Measurements from ENCODE around the gene ZNF419. TPM values are rescaled to one million over a fixed set of nuclear protein-coding genes. Genes with fewer than 3 reads are reported as not detected.

ZNF419 gene
- total RNA-seq, 1 donor from 2014 or later = 32.7 TPM

DNA sequence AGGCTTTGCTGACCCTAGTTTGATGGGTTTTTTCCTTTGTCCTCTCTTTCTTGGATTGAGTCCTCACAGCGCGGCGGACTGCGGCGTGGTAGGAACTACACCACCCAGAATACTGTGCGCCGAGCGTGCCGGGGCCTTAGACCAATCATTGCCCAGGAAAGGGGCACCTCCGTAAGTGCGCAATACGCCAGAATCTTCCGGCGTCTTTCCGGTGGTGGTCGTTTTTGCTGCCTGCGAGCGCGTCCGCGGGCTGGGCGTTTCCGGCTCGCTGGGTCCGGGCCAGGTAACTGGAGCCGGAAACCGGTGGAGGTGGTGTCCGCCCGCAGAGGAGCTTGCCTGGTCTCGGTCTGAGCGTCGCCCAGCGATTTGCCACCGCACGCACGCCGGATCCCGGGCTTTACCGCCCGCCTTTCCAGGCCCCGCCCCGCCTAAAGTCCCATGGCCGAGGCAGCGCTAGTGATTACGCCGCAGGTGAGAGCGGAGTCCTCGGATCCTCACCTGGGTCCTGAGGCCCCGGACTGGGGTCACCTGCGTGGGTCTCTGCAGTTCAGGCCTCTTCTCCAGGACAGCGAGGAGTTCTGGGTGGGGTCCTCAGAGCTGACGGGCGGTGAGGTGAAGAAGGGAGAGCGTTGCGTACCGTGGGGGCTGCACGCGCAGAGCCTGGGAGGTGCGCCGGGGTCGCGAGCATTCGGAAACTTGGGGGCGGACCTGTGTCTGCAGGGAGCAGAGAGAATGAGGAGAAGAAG lies 39.8 kb downstream of the ZNF419 start, which contains the start of gene ZNF549:
Gene ZNF549, plus strand, starts transcription at position 221 of the 746 bp plus-strand sequence. Its CDS starts 218 bp downstream, at position 439.
- peak; percentile 94 for DNase-seq (ENCODE audit: low spot score)

DNA sequence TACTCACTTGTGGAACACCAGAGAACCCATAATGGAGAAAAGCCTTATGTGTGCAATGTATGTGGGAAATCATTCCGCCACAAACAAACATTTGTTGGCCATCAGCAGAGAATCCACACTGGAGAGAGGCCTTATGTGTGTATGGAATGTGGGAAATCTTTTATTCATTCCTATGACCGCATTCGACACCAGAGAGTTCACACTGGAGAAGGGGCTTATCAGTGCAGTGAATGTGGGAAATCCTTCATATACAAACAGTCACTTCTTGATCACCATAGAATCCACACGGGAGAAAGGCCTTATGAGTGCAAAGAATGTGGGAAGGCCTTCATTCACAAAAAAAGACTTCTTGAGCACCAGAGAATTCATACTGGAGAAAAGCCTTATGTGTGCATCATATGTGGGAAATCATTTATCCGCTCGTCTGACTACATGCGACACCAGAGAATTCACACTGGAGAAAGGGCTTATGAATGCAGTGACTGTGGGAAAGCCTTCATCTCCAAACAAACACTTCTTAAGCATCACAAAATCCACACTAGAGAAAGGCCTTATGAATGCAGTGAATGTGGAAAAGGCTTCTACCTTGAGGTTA lies 50.5 kb downstream of the ZNF419 start:
- DNase-seq (ENCODE audit: low spot score) = no peak

Other genes with a start within 250 kb of the ZNF419 start
- gene ZNF805, start 247.1 kb upstream of the ZNF419 start, total RNA-seq (ENCODE audit: insufficient read depth, low replicate concordance) = 49.6 TPM
- 119 TPM for gene ZNF460, start 207.3 kb upstream of the ZNF419 start, total RNA-seq (ENCODE audit: insufficient read depth, low replicate concordance)
- gene ZNF543, start 167.3 kb upstream of the ZNF419 start, total RNA-seq (ENCODE audit: insufficient read depth, low replicate concordance) = 12.3 TPM
- 12.8 TPM for gene ZNF304, start 136.5 kb upstream of the ZNF419 start, total RNA-seq (ENCODE audit: insufficient read depth, low replicate concordance)
- 3.1 TPM for gene TRAPPC2B, start 124.2 kb upstream of the ZNF419 start, total RNA-seq (ENCODE audit: insufficient read depth, low replicate concordance)
- gene ZNF547, start 124.2 kb upstream of the ZNF419 start, total RNA-seq (ENCODE audit: insufficient read depth, low replicate concordance) = 5.3 TPM
- gene ZNF548, start 97.9 kb upstream of the ZNF419 start, total RNA-seq (ENCODE audit: insufficient read depth, low replicate concordance) = 33.7 TPM
- gene ZNF17, start 76.6 kb upstream of the ZNF419 start, total RNA-seq (ENCODE audit: insufficient read depth, low replicate concordance) = 18.5 TPM
- 10.1 TPM for gene ZNF749, start 52.4 kb upstream of the ZNF419 start, total RNA-seq (ENCODE audit: insufficient read depth, low replicate concordance)
- 4.3 TPM for gene VN1R1, start 30.6 kb upstream of the ZNF419 start, total RNA-seq (ENCODE audit: insufficient read depth, low replicate concordance)
- gene ZNF772, start 10.2 kb upstream of the ZNF419 start, total RNA-seq (ENCODE audit: insufficient read depth, low replicate concordance) = 13.7 TPM
- 13.5 TPM for gene ZNF773, start 12.2 kb downstream of the ZNF419 start, total RNA-seq (ENCODE audit: insufficient read depth, low replicate concordance)
- gene ZNF549, start 39.6 kb downstream of the ZNF419 start, total RNA-seq (ENCODE audit: insufficient read depth, low replicate concordance) = 12.5 TPM
- 2.9 TPM for gene ZNF550, start 72.1 kb downstream of the ZNF419 start, total RNA-seq (ENCODE audit: insufficient read depth, low replicate concordance)
- gene ZNF416, start 91.2 kb downstream of the ZNF419 start, total RNA-seq (ENCODE audit: insufficient read depth, low replicate concordance) = 1.2 TPM
- 14.4 TPM for gene ZIK1, start 96.4 kb downstream of the ZNF419 start, total RNA-seq (ENCODE audit: insufficient read depth, low replicate concordance)
- gene ZNF530, start 112.1 kb downstream of the ZNF419 start, total RNA-seq (ENCODE audit: insufficient read depth, low replicate concordance) = 2.2 TPM
- 42.6 TPM for gene ZNF134, start 126.5 kb downstream of the ZNF419 start, total RNA-seq (ENCODE audit: insufficient read depth, low replicate concordance)
- gene ZNF211, start 145.4 kb downstream of the ZNF419 start, total RNA-seq (ENCODE audit: insufficient read depth, low replicate concordance) = 20.5 TPM
- gene ZSCAN4, start 181.2 kb downstream of the ZNF419 start, total RNA-seq (ENCODE audit: insufficient read depth, low replicate concordance) = not detected
- 13.0 TPM for gene ZNF551, start 194.2 kb downstream of the ZNF419 start, total RNA-seq (ENCODE audit: insufficient read depth, low replicate concordance)
- 8.2 TPM for gene ZNF154, start 221.5 kb downstream of the ZNF419 start, total RNA-seq (ENCODE audit: insufficient read depth, low replicate concordance)
- gene ZNF671, start 239.9 kb downstream of the ZNF419 start, total RNA-seq (ENCODE audit: insufficient read depth, low replicate concordance) = 10.4 TPM

Data from umbilical cord (tissue), 2 donors.